Hindlimb muscle (tissue), 1 donor: ENCODE measurements around the gene CAMK2G. TPM values are rescaled to one million over a fixed set of nuclear protein-coding genes. Genes with fewer than 3 reads are reported as not detected.
A peak's percentile ranks its signal among the peaks of the same experiment; 100 is the strongest.
"Not testable (repeated sequence)": the region's sequence is repeated elsewhere in the genome, so short reads cannot be mapped to it uniquely, and the experiment has no call there.

Experiments used
- DNase-seq: peaks from one replicate; pipeline ENCODE4 v3.0.0-alpha.2; 2013
- polyA plus RNA-seq: library from polyadenylated mRNA; unstranded; fragments of 120-200 nt; gene quantifications from one replicate; pipeline ENCODE4 v1.2.1, GENCODE V29; 2013; ENCODE audit not compliant: insufficient read length

CAMK2G gene
- polyA plus RNA-seq, 1 donor: 31.5 TPM

- DNase-seq: no peak
Observed at GRCh38 chr10:73788864-73789658, 85.3 kb downstream of the CAMK2G start.

- DNase-seq: not testable (repeated sequence)
Observed at GRCh38 chr10:73787031-73787800, 87.1 kb downstream of the CAMK2G start.

GRCh38 chr10:73786512-73786885 lies 87.9 kb downstream of the CAMK2G start:
- DNase-seq: no peak

- DNase-seq: no peak
Observed at GRCh38 chr10:73785721-73786511, 88.4 kb downstream of the CAMK2G start.

GRCh38 chr10:73785211-73785720 lies 89.1 kb downstream of the CAMK2G start, which contains the start of gene ZSWIM8:
TSS of gene ZSWIM8 (plus strand) at chr10:73785606. CDS start at chr10:73785879, 273 bp downstream.
- DNase-seq: peak; percentile 95

- no peak for DNase-seq
Observed at GRCh38 chr10:73782749-73783085, 91.6 kb downstream of the CAMK2G start.

GRCh38 chr10:73781879-73782748 lies 92.2 kb downstream of the CAMK2G start, which contains the start of gene CHCHD1:
TSS of gene CHCHD1 (plus strand) at chr10:73782048. CDS start at chr10:73782076, 28 bp downstream.
- peak; percentile 94 for DNase-seq

GRCh38 chr10:73781548-73781878 lies 92.8 kb downstream of the CAMK2G start:
- DNase-seq: no peak

GRCh38 chr10:73780966-73781365 lies 93.4 kb downstream of the CAMK2G start:
- no peak for DNase-seq

GRCh38 chr10:73780301-73780700 lies 94.1 kb downstream of the CAMK2G start:
- no peak for DNase-seq

- DNase-seq: no peak
Observed at GRCh38 chr10:73779539-73780197, 94.7 kb downstream of the CAMK2G start.

GRCh38 chr10:73779018-73779417 lies 95.3 kb downstream of the CAMK2G start:
- no peak for DNase-seq

- DNase-seq: no peak
Observed at GRCh38 chr10:73774637-73775036, 99.7 kb downstream of the CAMK2G start.

- no peak for DNase-seq
Observed at GRCh38 chr10:73773152-73773879, 101.0 kb downstream of the CAMK2G start.

GRCh38 chr10:73772281-73773151 lies 101.8 kb downstream of the CAMK2G start:
- peak; percentile 85 for DNase-seq

GRCh38 chr10:73771722-73772280 lies 102.6 kb downstream of the CAMK2G start:
- peak; percentile 93 for DNase-seq

- no peak for DNase-seq
Observed at GRCh38 chr10:73769396-73769795, 105.0 kb downstream of the CAMK2G start.

- no peak for DNase-seq
Observed at GRCh38 chr10:73768881-73769280, 105.5 kb downstream of the CAMK2G start.

- no peak for DNase-seq
Observed at GRCh38 chr10:73765066-73765465, 109.3 kb downstream of the CAMK2G start.
